HG02642 (cell line): Measurements from ENCODE around the gene MICU1.
"Not testable (repeated sequence)": the region's sequence is repeated elsewhere in the genome, so short reads cannot be mapped to it uniquely, and the experiment has no call there.

ENCODE experiments used
- ATAC-seq: cut with Tn5 transposase; IDR thresholded peaks from one replicate; pipeline ENCODE4 v1.9.1; 2021; ENCODE audit warnings: mild to moderate bottlenecking; ENCODE audit not compliant: unreplicated experiment, poor library complexity

Gene MICU1

GRCh38 chr10:72625608-72626443, at the start of gene MICU1:
Gene MICU1 (minus strand): TSS chr10:72626079. CDS start chr10:72566793, 59,286 bp downstream.
- ATAC-seq = peak; percentile 98

GRCh38 chr10:72674174-72674573, 48.3 kb upstream of the MICU1 start:
- not testable (repeated sequence) for ATAC-seq

GRCh38 chr10:72673280-72673679, 47.4 kb upstream of the MICU1 start:
- no peak for ATAC-seq

GRCh38 chr10:72667207-72667864, 41.5 kb upstream of the MICU1 start:
- ATAC-seq = no peak

GRCh38 chr10:72665925-72666324, 40.0 kb upstream of the MICU1 start:
- no peak for ATAC-seq

- no peak for ATAC-seq
Observed at GRCh38 chr10:72663971-72664370, 38.1 kb upstream of the MICU1 start.

- no peak for ATAC-seq
Observed at GRCh38 chr10:72661431-72661830, 35.6 kb upstream of the MICU1 start.

GRCh38 chr10:72660220-72660619, 34.3 kb upstream of the MICU1 start:
- ATAC-seq = no peak

- ATAC-seq = no peak
Observed at GRCh38 chr10:72659694-72660093, 33.8 kb upstream of the MICU1 start.

- no peak for ATAC-seq
Observed at GRCh38 chr10:72658696-72659400, 33.0 kb upstream of the MICU1 start.

- no peak for ATAC-seq
Observed at GRCh38 chr10:72654720-72655119, 28.8 kb upstream of the MICU1 start.

- ATAC-seq = no peak
Observed at GRCh38 chr10:72653383-72654096, 27.7 kb upstream of the MICU1 start.

- ATAC-seq = no peak
Observed at GRCh38 chr10:72649291-72649690, 23.4 kb upstream of the MICU1 start.

GRCh38 chr10:72648301-72648700, 22.4 kb upstream of the MICU1 start:
- no peak for ATAC-seq

GRCh38 chr10:72646971-72647370, 21.1 kb upstream of the MICU1 start:
- ATAC-seq = not testable (repeated sequence)

- ATAC-seq = no peak
Observed at GRCh38 chr10:72645263-72645858, 19.5 kb upstream of the MICU1 start.

- no peak for ATAC-seq
Observed at GRCh38 chr10:72642318-72642717, 16.4 kb upstream of the MICU1 start.

GRCh38 chr10:72639441-72639873, 13.6 kb upstream of the MICU1 start:
- ATAC-seq = no peak

- no peak for ATAC-seq
Observed at GRCh38 chr10:72638586-72639440, 12.9 kb upstream of the MICU1 start.
